Natural killer cell (primary cell): ENCODE data around the gene ZNF827. TPM values are rescaled to one million over a fixed set of nuclear protein-coding genes. Genes with fewer than 3 reads are reported as not detected.
A peak's percentile ranks its signal among the peaks of the same experiment; 100 is the strongest.

Source experiments
- ATAC-seq, 3 donors: fragments of 150-1000 bp in 2 of 3; fragments of 200-7000 bp in 1 of 3; cut with Tn5 transposase; 1 replicate in 1 of 3; 2 replicates in 2 of 3; pipeline ENCODE4 v1.10.0; 2021; ENCODE audit warnings: mild to moderate bottlenecking in 2 of 3, moderate library complexity in 2 of 3
- DNase-seq, 2 donors: peaks; one replicate each; pipeline versions ENCODE4 v3.0.0 to v3.0.0-alpha.2; 2013 to 2021; ENCODE audit warnings: mixed read lengths in 1 of 2
- H3K27ac ChIP-seq: one replicate; pipeline ENCODE4 v1.5.1; 2013; ENCODE audit warnings: mild to moderate bottlenecking, low read length
- H3K27me3 ChIP-seq: one replicate; pipeline ENCODE4 v1.6.1; 2013; ENCODE audit warnings: low read length; ENCODE audit not compliant: control insufficient read depth, insufficient read depth
- H3K36me3 ChIP-seq: one replicate; pipeline ENCODE4 v1.6.1; 2013; ENCODE audit warnings: low read length; ENCODE audit not compliant: control insufficient read depth, insufficient read depth
- H3K4me1 ChIP-seq: one replicate; pipeline ENCODE4 v1.6.1; 2013; ENCODE audit warnings: low read length; ENCODE audit not compliant: control insufficient read depth, insufficient read depth
- H3K4me3 ChIP-seq: one replicate; pipeline ENCODE4 v1.5.1; 2013; ENCODE audit warnings: low read length
- H3K9me3 ChIP-seq: one replicate; pipeline ENCODE4 v1.6.1; 2013; ENCODE audit warnings: low read length; ENCODE audit not compliant: control insufficient read depth, insufficient read depth
- H3K27ac Mint-ChIP-seq, 2 donors: one replicate each; pipeline ENCODE4 v1.8.0; 2022; ENCODE audit warnings: mild to moderate bottlenecking in 2 of 2, mixed read lengths in 2 of 2, moderate library complexity in 1 of 2
- H3K27me3 Mint-ChIP-seq, 2 donors: one replicate each; pipeline ENCODE4 v1.8.0; 2022; ENCODE audit warnings: low read depth in 2 of 2, mixed read lengths in 2 of 2
- H3K36me3 Mint-ChIP-seq: one replicate; pipeline ENCODE4 v1.8.0; 2022; ENCODE audit warnings: mixed read lengths
- H3K4me1 Mint-ChIP-seq, 2 donors: one replicate each; pipeline ENCODE4 v1.8.0; 2022; ENCODE audit warnings: mixed read lengths in 2 of 2
- H3K4me3 Mint-ChIP-seq: one replicate; pipeline ENCODE4 v1.8.0; 2022; ENCODE audit warnings: mild to moderate bottlenecking, moderate library complexity, mixed read lengths
- H3K9me3 Mint-ChIP-seq, 2 donors: one replicate each; pipeline ENCODE4 v1.8.0; 2022; ENCODE audit warnings: mixed read lengths in 2 of 2
- WGBS: methylation state at CpG from one replicate; pipeline ENCODE4 v1.1.7; 2013; ENCODE audit warnings: missing lambda C conversion rate; ENCODE audit not compliant: insufficient coverage; 5-methylcytosine and 5-hydroxymethylcytosine counted together
- intact Hi-C: fragments of 100-400 bp; cut with micrococcal nuclease; formaldehyde crosslinking; loops from one replicate; pipeline ENCODE4 v1.14.2; 2022
- total RNA-seq, 4 donors: library from RNA; stranded (reverse); fragments of 120-200 nt in 1 of 4; gene quantifications; one replicate each; pipeline versions ENCODE4 v1.2.3 to v1.2.4, GENCODE V29; 2013 to 2022
- TF ChIP-seq, protein P1 (sequence below): fragments of 200-600 bp; IDR thresholded peaks from one replicate; pipeline ENCODE4 v1.8.0; 2022; ENCODE audit warnings: antibody characterized with exemption

Gene ZNF827
- total RNA-seq, 3 donors from 2014 or later (not counting 1 experiment from before 2014, with no cell fraction given), result 25.8 to 35.5 (median 32.9) TPM

DNA sequence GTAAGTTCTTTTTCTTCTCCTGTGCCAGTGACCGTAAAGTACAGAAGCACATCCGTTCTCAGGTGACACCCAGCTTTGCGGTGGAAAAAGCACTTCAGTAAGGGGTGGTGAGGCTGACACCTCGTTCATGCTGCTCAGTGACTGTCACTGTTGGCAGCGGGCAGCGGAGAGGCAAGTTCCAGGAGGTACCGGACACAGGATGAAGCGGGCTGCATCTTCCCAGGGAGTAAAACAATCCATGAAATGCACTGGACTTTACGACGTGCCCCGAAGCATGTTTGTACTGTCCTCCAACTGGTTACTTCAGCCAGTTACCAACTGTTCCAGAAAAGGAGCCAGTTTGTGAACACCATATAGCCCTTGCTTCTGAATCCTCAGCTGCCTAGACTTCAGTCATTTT lies 110.7 kb downstream of the ZNF827 start:
- Mint-ChIP-seq H3K9me3 (no peaks in the 10 kb centered on the region), H3K27me3 (no peaks in the 10 kb centered on the region), H3K4me3 (no peak overlapping the region), H3K36me3 (no peaks in the 10 kb centered on the region), H3K4me1 (peaks cover 13 to 17% of the 10 kb centered on the region in 2 donors), H3K27ac (no peak overlapping the region)
- no peaks in the 10 kb centered on the region for H3K27me3 ChIP-seq
- H3K4me1 ChIP-seq, result no peaks in the 10 kb centered on the region
- no peak overlapping the region for H3K27ac ChIP-seq
- H3K36me3 ChIP-seq, result peaks cover 6% of the 10 kb centered on the region
- no peak overlapping the region for H3K4me3 ChIP-seq
- H3K9me3 ChIP-seq, result no peaks in the 10 kb centered on the region
- intact Hi-C loops, result no loop called here
- TF ChIP-seq, protein P1, sequence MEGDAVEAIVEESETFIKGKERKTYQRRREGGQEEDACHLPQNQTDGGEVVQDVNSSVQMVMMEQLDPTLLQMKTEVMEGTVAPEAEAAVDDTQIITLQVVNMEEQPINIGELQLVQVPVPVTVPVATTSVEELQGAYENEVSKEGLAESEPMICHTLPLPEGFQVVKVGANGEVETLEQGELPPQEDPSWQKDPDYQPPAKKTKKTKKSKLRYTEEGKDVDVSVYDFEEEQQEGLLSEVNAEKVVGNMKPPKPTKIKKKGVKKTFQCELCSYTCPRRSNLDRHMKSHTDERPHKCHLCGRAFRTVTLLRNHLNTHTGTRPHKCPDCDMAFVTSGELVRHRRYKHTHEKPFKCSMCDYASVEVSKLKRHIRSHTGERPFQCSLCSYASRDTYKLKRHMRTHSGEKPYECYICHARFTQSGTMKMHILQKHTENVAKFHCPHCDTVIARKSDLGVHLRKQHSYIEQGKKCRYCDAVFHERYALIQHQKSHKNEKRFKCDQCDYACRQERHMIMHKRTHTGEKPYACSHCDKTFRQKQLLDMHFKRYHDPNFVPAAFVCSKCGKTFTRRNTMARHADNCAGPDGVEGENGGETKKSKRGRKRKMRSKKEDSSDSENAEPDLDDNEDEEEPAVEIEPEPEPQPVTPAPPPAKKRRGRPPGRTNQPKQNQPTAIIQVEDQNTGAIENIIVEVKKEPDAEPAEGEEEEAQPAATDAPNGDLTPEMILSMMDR, result no peak
- 94% methylated on average over 11 of the region's 11 CpGs for WGBS
- ATAC-seq (no peak), DNase-seq (peak in 1 of 2 donors; percentile 13)

DNA sequence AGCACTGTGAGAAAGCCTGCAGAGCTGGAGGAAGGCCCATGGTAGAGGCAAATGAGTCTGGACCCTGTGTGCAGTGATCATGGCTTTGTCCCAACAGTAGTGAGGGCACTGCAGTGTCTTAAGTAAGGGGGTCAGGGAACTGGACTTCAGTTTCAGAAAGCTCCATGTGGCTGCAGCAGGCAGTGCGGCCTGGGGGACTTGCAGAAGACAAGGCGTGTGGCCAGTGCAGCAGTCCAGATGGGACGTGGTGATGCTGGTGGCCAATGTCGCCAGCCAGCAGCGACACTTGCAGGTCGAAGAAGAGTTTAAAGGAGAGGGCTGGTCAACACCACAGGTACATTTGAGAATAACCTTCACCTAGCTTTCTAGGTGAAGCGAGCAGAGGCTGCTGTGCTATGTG lies 113.4 kb downstream of the ZNF827 start:
- WGBS, result 97% methylated on average over 7 of the region's 7 CpGs
- Mint-ChIP-seq H3K27ac (no peak overlapping the region), H3K4me1 (peaks cover 13 to 17% of the 10 kb centered on the region in 2 donors), H3K36me3 (no peaks in the 10 kb centered on the region), H3K4me3 (no peak overlapping the region), H3K9me3 (no peaks in the 10 kb centered on the region), H3K27me3 (no peaks in the 10 kb centered on the region)
- intact Hi-C loops, result no loop called here
- ATAC-seq, result no peak
- H3K9me3 ChIP-seq, result no peaks in the 10 kb centered on the region
- no peak overlapping the region for H3K4me3 ChIP-seq
- DNase-seq, result no peak
- no peaks in the 10 kb centered on the region for H3K4me1 ChIP-seq
- H3K27me3 ChIP-seq, result no peaks in the 10 kb centered on the region
- H3K36me3 ChIP-seq, result peaks cover 9% of the 10 kb centered on the region
- no peak overlapping the region for H3K27ac ChIP-seq
- TF ChIP-seq, protein P1, result no peak

DNA sequence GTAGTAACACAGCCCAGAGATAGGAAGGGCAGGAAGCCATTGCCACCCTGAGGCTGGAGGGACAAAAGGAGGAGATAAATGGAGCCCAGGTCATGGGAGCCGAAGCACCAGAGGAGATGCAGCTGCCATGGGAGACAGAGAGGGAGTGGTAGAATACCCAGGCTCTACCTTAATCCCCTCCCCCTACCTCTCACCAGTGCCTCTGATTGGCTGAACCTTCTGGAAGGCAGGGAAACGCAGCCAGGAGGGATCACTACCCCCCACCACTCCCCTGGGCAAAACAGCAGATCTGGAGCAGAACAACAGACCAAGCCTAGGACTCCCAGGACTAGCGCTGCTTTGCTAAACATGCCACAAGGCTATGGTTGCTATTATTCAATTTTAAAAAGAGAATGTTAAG lies 114.2 kb downstream of the ZNF827 start:
- no peaks in the 10 kb centered on the region for H3K27me3 Mint-ChIP-seq
- peaks cover 9 to 12% of the 10 kb centered on the region in 2 donors for H3K4me1 Mint-ChIP-seq
- H3K27ac Mint-ChIP-seq, result no peak overlapping the region
- Histone ChIP-seq H3K27ac (no peak overlapping the region), H3K36me3 (peaks cover 12% of the 10 kb centered on the region), H3K4me1 (no peaks in the 10 kb centered on the region), H3K4me3 (no peak overlapping the region), H3K9me3 (no peaks in the 10 kb centered on the region), H3K27me3 (no peaks in the 10 kb centered on the region)
- no peaks in the 10 kb centered on the region for H3K9me3 Mint-ChIP-seq
- no peaks in the 10 kb centered on the region for H3K36me3 Mint-ChIP-seq
- intact Hi-C loops, result no loop called here
- no peak overlapping the region for H3K4me3 Mint-ChIP-seq
- DNase-seq (no peak), ATAC-seq (no peak)
- TF ChIP-seq, protein P1, result no peak
- WGBS, result 86% methylated on average over 1 of the region's 3 CpGs

DNA sequence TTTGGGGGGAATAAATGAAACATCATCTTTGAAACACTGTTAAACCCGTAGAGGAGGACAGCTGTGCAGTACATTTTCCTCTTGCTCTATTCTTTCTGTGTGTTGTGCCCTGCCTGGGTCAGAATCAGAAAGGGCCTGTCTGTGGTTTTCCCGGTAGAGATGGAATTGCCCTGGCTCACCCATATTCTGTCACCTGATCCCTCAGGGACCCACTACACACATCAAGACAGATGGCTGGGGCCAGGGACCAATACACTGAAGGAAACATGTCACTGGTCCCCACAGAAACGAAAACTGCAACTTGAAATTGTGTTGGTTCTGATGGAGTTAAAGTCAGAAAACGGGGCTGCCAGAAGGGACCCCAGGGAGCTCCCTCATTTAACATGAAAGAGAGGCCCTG lies 114.9 kb downstream of the ZNF827 start:
- no peak for DNase-seq
- TF ChIP-seq, protein P1, result no peak
- ATAC-seq, result no peak
- Mint-ChIP-seq H3K4me1 (peaks cover 6 to 9% of the 10 kb centered on the region in 2 donors), H3K27me3 (no peaks in the 10 kb centered on the region), H3K4me3 (no peak overlapping the region), H3K27ac (no peak overlapping the region), H3K9me3 (no peaks in the 10 kb centered on the region), H3K36me3 (peaks cover under 1% of the 10 kb centered on the region)
- Histone ChIP-seq H3K4me1 (no peaks in the 10 kb centered on the region), H3K9me3 (no peaks in the 10 kb centered on the region), H3K36me3 (peaks cover 12% of the 10 kb centered on the region), H3K27ac (no peak overlapping the region), H3K4me3 (no peak overlapping the region), H3K27me3 (no peaks in the 10 kb centered on the region)
- 82% methylated on average over 4 of the region's 4 CpGs for WGBS
- intact Hi-C loops, result no loop called here
